CD4-positive, alpha-beta T cell (primary cell): ENCODE data around the gene ATPAF1. TPM values are rescaled to one million over a fixed set of nuclear protein-coding genes. Genes with fewer than 3 reads are reported as not detected.

ENCODE experiments used
- ATAC-seq: fragments of 200-7000 bp; cut with Tn5 transposase; one replicate; pipeline ENCODE4 v1.10.0; 2022; ENCODE audit warnings: mild to moderate bottlenecking; ENCODE audit not compliant: poor library complexity
- CTCF ChIA-PET: fragments of 350-600 bp; sonication (Branson Sonifier 250); formaldehyde crosslinking; loops from one replicate; lab custom pipeline; 2021; ENCODE audit warnings: antibody characterized with exemption, inconsistent platforms; lab: Charles Lee
- POLR2A ChIA-PET: fragments of 350-600 bp; sonication (Branson Sonifier 250); formaldehyde crosslinking; loops from one replicate; lab custom pipeline; 2021; ENCODE audit warnings: antibody characterized with exemption, inconsistent platforms; lab: Charles Lee
- DNase-seq, 14 experiments: peaks; one replicate each; pipeline ENCODE4 v3.0.0-alpha.2; 2013 to 2020; ENCODE audit warnings: mixed read lengths in 2 of 14
- H3K27ac ChIP-seq, 2 donors: one replicate each; pipeline versions ENCODE4 v1.5.1 to v1.7.0; 2013; ENCODE audit warnings: low read length in 2 of 2, low read depth in 1 of 2, mild to moderate bottlenecking in 1 of 2
- H3K27me3 ChIP-seq, 2 experiments: 1 replicate in 1 of 2; 2 replicates in 1 of 2; pipeline versions ENCODE4 v1.6.1 to v1.7.0; 2013; ENCODE audit warnings: low read length in 2 of 2, control low read depth in 1 of 2, mild to moderate bottlenecking in 1 of 2, moderate library complexity in 1 of 2; ENCODE audit not compliant: insufficient read depth in 2 of 2, control insufficient read depth in 1 of 2
- H3K36me3 ChIP-seq: one replicate; pipeline ENCODE4 v1.6.1; 2013; ENCODE audit warnings: low read length, control low read depth; ENCODE audit not compliant: insufficient read depth
- H3K4me1 ChIP-seq: one replicate; pipeline ENCODE4 v1.6.1; 2013; ENCODE audit warnings: low read length, control low read depth; ENCODE audit not compliant: insufficient read depth
- H3K4me3 ChIP-seq: one replicate; pipeline ENCODE4 v1.5.1; 2013; ENCODE audit warnings: mild to moderate bottlenecking, low read length, moderate library complexity
- H3K9me3 ChIP-seq, 2 experiments: 1 replicate in 1 of 2; 2 replicates in 1 of 2; pipeline versions ENCODE4 v1.6.1 to v1.7.0; 2013; ENCODE audit warnings: low read length in 2 of 2, mild to moderate bottlenecking in 2 of 2, control low read depth in 1 of 2, moderate library complexity in 1 of 2; ENCODE audit not compliant: control insufficient read depth in 1 of 2, insufficient read depth in 1 of 2
- H3K27ac Mint-ChIP-seq: one replicate; pipeline ENCODE4 v1.8.0; 2020; ENCODE audit warnings: mixed read lengths
- H3K27me3 Mint-ChIP-seq: one replicate; pipeline ENCODE4 v1.8.0; 2021; ENCODE audit warnings: mixed read lengths
- H3K36me3 Mint-ChIP-seq: one replicate; pipeline ENCODE4 v1.8.0; 2021; ENCODE audit warnings: low read depth, mixed read lengths
- H3K4me1 Mint-ChIP-seq: one replicate; pipeline ENCODE4 v1.8.0; 2021; ENCODE audit warnings: low read depth, mixed read lengths
- H3K4me3 Mint-ChIP-seq: one replicate; pipeline ENCODE4 v1.8.0; 2020; ENCODE audit warnings: mild to moderate bottlenecking, mixed read lengths
- H3K9me3 Mint-ChIP-seq: one replicate; pipeline ENCODE4 v1.8.0; 2020; ENCODE audit warnings: mixed read lengths
- intact Hi-C, 2 experiments: fragments of 100-400 bp; cut with DNase I in 1 of 2; cut with micrococcal nuclease in 1 of 2; formaldehyde crosslinking; loops; one replicate each; pipeline versions ENCODE4 v1.15.1 to v1.9.0; 2023 to 2025; cut with DNase I, micrococcal nuclease
- total RNA-seq, 174 experiments: library from RNA in 2 of 174; stranded (reverse) in 2 of 174; gene quantifications; one replicate each; pipeline ENCODE4 v1.2.3 and lab custom pipeline; 2021 to 2026
- TF ChIP-seq, protein P1 (sequence below): fragments of 200-600 bp; IDR thresholded peaks from one replicate; pipeline ENCODE4 v1.8.0; 2022; ENCODE audit warnings: antibody characterized with exemption, mild to moderate bottlenecking

Gene ATPAF1
- total RNA-seq, 2 experiments from 2014 or later, result 10.1 to 12.4 TPM

DNA sequence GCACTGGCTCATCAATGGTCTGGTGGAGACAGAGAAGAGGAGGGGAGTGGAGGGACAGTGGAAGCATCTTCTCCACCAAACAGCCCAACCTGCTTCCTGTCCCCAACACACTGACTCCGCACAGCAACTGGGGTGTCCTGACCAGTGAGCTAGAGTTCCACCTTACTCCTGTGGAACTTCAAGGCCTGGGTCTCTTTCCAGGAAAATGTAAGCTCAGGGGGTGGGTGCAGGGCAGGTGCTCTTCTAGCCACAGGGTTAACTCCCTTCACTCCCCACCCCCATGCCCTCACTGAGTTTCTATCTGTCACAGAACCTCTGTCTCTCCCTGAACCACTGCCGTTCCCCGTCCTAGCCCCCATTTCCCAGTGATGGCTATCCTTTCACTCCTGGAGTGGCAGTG lies 52.4 kb downstream of the ATPAF1 start:
- H3K9me3 Mint-ChIP-seq, result no peaks in the 10 kb centered on the region
- H3K27ac ChIP-seq, result peak overlapping the region in 1 of 2 donors; percentile 48
- H3K4me3 ChIP-seq, result peak overlapping the region; percentile 94
- ChIA-PET CTCF (interaction anchor here (4.2 kb wide), 1 partner anchor 11 kb away, joined by 20 read pairs; the partner anchor contains the start of gene MKNK1), POLR2A (interaction anchor here (1.0 to 7.5 kb wide), 5 partner anchors 11 to 103 kb away, joined by 3 to 163 read pairs (median 13); partner anchors contain the start of genes ATPAF1, EFCAB14 and MKNK1)
- TF ChIP-seq, protein P1, sequence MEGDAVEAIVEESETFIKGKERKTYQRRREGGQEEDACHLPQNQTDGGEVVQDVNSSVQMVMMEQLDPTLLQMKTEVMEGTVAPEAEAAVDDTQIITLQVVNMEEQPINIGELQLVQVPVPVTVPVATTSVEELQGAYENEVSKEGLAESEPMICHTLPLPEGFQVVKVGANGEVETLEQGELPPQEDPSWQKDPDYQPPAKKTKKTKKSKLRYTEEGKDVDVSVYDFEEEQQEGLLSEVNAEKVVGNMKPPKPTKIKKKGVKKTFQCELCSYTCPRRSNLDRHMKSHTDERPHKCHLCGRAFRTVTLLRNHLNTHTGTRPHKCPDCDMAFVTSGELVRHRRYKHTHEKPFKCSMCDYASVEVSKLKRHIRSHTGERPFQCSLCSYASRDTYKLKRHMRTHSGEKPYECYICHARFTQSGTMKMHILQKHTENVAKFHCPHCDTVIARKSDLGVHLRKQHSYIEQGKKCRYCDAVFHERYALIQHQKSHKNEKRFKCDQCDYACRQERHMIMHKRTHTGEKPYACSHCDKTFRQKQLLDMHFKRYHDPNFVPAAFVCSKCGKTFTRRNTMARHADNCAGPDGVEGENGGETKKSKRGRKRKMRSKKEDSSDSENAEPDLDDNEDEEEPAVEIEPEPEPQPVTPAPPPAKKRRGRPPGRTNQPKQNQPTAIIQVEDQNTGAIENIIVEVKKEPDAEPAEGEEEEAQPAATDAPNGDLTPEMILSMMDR, result no peak
- peak overlapping the region; percentile 90 for H3K27ac Mint-ChIP-seq
- H3K27me3 ChIP-seq, result no peaks in the 10 kb centered on the region
- intact Hi-C loops, result loop anchor here (1.0 to 5.0 kb wide), 3 partner anchors 11 to 102 kb away; partner anchors contain the start of genes EFCAB14 (in 2 of the 2), MKNK1 (in 2 of the 2) and ATPAF1 (in 1 of the 2)
- H3K4me1 ChIP-seq, result peaks cover 62% of the 10 kb centered on the region
- DNase-seq, result peak in 1 of 14 experiments; percentile 12
- no peaks in the 10 kb centered on the region for H3K9me3 ChIP-seq
- H3K36me3 Mint-ChIP-seq, result peaks cover 20% of the 10 kb centered on the region
- H3K4me3 Mint-ChIP-seq, result peak overlapping the region; percentile 90
- H3K27me3 Mint-ChIP-seq, result no peaks in the 10 kb centered on the region
- ATAC-seq, result peak; percentile 10
- peaks cover 57% of the 10 kb centered on the region for H3K4me1 Mint-ChIP-seq
- peaks cover 22% of the 10 kb centered on the region for H3K36me3 ChIP-seq

DNA sequence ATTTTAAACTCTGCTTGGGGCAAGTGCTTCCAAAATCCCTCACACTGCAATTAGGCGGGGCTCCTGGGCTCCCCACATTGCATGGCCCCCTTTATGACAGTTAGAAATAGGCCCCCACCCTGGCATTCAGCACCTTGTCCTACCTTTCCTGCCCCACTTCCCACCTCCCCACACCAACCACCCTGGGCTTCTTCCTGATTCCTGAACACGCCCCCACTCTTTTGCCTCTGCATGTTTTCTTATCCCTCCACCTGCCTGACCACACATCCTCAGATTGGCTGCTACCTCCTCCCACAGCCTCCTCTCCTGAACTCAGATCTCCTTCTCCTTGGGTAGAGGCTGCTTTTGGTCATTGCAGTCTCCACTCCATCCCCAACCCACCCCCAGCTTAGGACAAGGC lies 53.1 kb downstream of the ATPAF1 start:
- no peak overlapping the region for H3K27ac ChIP-seq
- peaks cover 62% of the 10 kb centered on the region for H3K4me1 ChIP-seq
- peak overlapping the region; percentile 94 for H3K4me3 ChIP-seq

DNA sequence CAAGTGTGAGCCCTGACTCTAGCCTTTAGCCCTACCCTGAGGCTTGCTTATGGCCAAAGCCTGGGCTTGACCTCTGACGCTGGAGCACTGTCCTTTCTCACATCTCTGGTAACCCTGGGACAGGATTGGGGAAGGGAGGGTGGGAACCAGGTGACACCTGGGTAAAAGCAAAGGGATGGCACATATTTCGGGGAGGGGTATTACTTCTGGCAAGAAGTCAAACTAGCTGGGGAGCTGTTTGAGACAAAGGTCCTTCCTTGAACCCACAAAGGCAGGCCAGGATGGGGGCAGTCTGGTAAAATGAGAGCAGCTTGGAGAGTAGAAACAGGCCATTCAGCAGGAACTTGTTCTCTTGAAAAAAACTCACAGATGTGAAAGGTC lies 53.6 kb downstream of the ATPAF1 start:
- H3K27ac ChIP-seq, result no peak overlapping the region
- H3K4me3 Mint-ChIP-seq, result peak overlapping the region; percentile 90

More for the DNA sequence above, 53.1 kb downstream of the ATPAF1 start:
- Mint-ChIP-seq H3K36me3 (peaks cover 26% of the 10 kb centered on the region), H3K9me3 (no peaks in the 10 kb centered on the region), H3K4me3 (peak overlapping the region; percentile 90), H3K27ac (peak overlapping the region; percentile 90), H3K27me3 (no peaks in the 10 kb centered on the region), H3K4me1 (peaks cover 60% of the 10 kb centered on the region)
- CTCF ChIA-PET, result interaction anchor here (4.2 kb wide), 1 partner anchor 10 kb away, joined by 20 read pairs; the partner anchor contains the start of gene MKNK1
- TF ChIP-seq, protein P1, result no peak
- Histone ChIP-seq H3K27me3 (no peaks in the 10 kb centered on the region), H3K9me3 (no peaks in the 10 kb centered on the region), H3K36me3 (peaks cover 25% of the 10 kb centered on the region)
- intact Hi-C loops, result loop anchor here (5.0 kb wide), 2 partner anchors 52 to 102 kb away; partner anchors contain the start of genes EFCAB14 (in 2 of the 2) and ATPAF1 (in 1 of the 2)
- POLR2A ChIA-PET, result interaction anchor here (1.0 to 7.5 kb wide), 3 partner anchors 10 to 104 kb away, joined by 3 to 163 read pairs (median 13); partner anchors contain the start of genes EFCAB14 and MKNK1
- DNase-seq (no peak), ATAC-seq (no peak)

More for the DNA sequence above, 53.6 kb downstream of the ATPAF1 start:
- H3K9me3 ChIP-seq, result no peaks in the 10 kb centered on the region
- peaks cover 29% of the 10 kb centered on the region for H3K36me3 ChIP-seq
- no peaks in the 10 kb centered on the region for H3K27me3 ChIP-seq
- Mint-ChIP-seq H3K36me3 (peaks cover 31% of the 10 kb centered on the region), H3K27me3 (no peaks in the 10 kb centered on the region), H3K4me1 (peaks cover 63% of the 10 kb centered on the region), H3K9me3 (no peaks in the 10 kb centered on the region), H3K27ac (peak overlapping the region; percentile 90)
- TF ChIP-seq, protein P1, result no peak
- intact Hi-C loops, result no loop called here
- ChIA-PET POLR2A (interaction anchor here (1.5 to 7.5 kb wide), 2 partner anchors 10 to 81 kb away, joined by 3 to 163 read pairs; partner anchors contain the start of gene MKNK1), CTCF (no interaction called here)
- H3K4me1 ChIP-seq, result peaks cover 62% of the 10 kb centered on the region
- ATAC-seq, result no peak
- no peak overlapping the region for H3K4me3 ChIP-seq
- DNase-seq, result no peak
